GM21723 (cell line): Measurements from ENCODE around the gene XYLT1.

Experiments used
- ATAC-seq: cut with Tn5 transposase; IDR thresholded peaks from one replicate; pipeline ENCODE4 v1.9.1; 2021; ENCODE audit warnings: mild to moderate bottlenecking, moderate library complexity; ENCODE audit not compliant: unreplicated experiment

Gene XYLT1

GRCh38 chr16:17362946-17363345 lies 107.8 kb downstream of the XYLT1 start:
- no peak for ATAC-seq

- no peak for ATAC-seq
These were observed 108.6 kb downstream of the XYLT1 start for GRCh38 chr16:17362183-17362582.

DNA sequence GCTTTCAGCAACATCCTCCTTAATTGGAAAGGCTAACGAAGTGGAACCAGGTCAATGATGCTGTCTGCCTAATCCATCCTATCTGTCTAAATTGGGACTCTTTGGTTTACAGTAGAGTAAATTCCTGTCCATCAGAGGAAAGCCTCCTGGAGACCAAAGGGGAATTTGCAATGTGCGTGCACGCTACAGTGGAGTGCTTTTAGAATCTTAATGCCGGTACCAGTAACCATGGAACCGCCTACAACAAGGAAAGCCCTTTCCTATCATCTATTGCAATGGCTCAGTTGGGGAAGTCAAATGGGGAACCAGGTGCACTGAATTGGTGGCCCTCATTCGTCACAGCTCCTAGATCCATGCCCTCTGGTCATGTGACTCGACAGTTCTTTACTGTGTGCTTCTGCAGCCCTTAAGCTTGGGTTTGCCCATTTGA lies 110.1 kb downstream of the XYLT1 start:
- no peak for ATAC-seq

- ATAC-seq = no peak
These were observed 110.9 kb downstream of the XYLT1 start for GRCh38 chr16:17359788-17360390.

DNA sequence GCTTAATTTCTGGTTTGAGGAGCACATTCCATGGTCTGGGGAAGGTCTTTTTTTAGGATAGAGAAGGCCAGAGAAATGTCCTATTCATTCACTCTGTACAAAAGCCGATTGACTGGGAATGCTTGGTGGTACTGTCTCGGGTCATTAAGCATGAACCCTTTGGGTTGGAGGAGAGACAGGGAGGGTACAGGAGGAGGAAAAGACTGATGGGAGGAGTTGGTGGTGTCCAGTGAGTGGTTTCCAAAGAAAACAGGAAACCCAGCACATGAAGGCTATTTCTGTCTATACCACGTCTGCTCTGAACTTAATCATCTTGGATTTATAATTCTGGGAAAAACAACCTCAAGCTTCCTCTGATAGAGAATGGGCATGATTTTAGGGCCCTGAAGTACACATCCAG lies 111.9 kb downstream of the XYLT1 start:
- no peak for ATAC-seq

- ATAC-seq = no peak
These were observed 112.4 kb downstream of the XYLT1 start for GRCh38 chr16:17358355-17358754.

GRCh38 chr16:17357307-17358062 lies 113.3 kb downstream of the XYLT1 start:
- ATAC-seq = no peak

DNA sequence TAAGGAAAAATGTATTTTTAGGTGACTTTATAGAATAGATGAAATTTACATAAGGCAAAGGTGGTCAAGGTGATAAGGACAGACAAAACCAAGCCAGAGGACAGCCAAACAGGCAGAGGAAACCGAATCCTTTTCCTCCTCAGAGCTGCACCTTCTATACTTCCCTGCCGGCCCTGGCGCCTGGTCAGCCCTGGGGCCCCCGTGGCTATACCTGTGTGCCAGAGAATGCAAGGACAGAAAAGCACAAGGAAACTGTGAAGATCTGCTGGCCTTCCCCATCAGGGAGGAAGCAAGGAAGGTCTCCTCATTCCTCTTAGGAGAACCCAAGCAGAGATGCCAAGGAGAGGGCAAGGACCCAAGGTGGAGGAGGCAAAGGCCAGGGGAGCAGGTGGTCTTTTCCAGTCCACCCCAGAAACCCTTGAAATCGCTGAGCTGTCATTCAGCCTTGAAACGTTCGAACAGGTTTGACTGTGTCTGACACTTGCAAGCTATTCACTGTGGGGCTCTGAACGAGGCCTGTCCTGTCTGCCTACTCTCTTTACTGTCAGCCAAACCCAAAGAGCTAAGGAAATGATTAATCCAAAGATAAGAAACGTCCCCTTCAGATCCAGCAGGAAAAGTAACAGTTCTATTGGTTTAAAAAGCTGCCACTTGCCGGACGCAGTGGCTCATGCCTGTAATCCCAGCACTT lies 114.4 kb downstream of the XYLT1 start:
- ATAC-seq = no peak

DNA sequence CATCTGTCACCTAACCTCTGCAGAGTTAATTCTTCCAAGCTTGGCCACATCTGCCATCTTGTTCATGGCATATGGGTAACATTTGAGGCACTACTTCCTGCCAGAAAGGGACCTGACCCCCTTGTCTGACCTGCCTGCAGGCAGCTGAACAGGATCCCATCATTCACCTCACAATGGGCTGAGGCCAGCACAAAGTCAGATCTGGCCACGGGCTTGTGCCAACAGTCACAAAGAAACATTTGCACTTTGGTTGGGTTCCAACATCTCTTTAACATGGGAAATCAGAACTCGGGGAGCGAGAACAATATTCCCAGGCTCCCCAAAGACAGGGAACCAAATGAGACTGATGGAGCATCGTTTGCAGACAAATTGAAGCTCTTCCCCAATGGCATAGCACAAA lies 116.1 kb downstream of the XYLT1 start:
- ATAC-seq = no peak

GRCh38 chr16:17354141-17354601 lies 116.6 kb downstream of the XYLT1 start:
- no peak for ATAC-seq

DNA sequence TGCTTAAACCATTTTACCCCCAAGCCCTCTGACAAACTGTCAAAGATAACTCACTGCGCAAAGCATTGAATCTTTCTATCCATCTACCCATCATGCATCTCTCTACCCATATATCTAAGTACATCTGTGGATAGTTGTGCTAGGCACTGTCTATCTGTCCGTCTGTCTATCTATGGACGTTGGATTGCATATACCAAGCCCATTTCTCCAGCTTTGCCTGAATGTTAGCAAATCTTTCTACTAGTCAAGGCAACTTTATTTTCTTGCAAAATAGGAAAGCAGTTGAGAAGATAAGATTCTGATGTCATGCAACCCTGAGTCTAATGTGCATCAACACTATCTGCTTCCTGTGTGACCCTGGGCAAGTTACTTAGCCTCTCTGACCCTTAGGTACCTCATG lies 117.2 kb downstream of the XYLT1 start:
- no peak for ATAC-seq

GRCh38 chr16:17351441-17352035 lies 119.2 kb downstream of the XYLT1 start:
- no peak for ATAC-seq

DNA sequence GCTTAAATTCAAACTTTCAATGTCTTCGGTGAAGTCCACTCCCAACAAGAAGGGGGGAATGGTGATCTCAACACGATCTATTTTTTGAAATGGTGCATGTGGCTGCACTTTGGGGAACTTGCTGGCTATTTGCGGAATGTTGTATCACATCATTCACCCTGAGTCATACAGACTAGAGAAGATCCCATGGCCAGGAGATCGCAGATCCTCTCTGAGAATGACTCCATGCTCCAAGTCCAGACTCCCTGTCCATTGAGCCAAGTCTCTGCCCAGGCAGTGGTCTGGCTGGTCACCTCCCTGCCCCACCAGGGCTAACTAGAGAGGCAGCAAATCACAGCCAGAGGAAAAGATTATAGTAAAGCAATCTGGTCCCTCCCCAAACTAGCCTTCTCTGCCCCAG lies 120.6 kb downstream of the XYLT1 start:
- ATAC-seq = no peak

DNA sequence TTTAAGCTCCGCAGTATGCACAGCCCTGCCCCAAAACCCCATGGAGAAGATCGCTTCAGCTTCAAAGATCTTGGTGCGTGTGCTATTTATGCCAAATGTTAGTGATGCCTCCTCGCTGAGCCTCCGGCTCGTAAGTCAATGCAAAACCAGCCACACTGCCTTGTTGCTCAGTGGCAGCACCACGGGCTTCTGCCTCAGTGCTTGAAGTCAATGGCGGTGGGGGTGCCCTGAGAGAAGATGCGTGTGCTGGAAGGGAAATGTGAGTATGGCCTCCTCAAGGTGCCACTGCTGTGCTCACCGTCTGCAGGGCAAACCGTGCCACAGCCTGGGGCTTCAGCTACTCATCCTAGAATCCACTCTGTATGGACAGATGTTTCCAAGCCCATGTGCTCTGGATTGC lies 121.9 kb downstream of the XYLT1 start:
- ATAC-seq = no peak

GRCh38 chr16:17348042-17348783 lies 122.5 kb downstream of the XYLT1 start:
- ATAC-seq = no peak

DNA sequence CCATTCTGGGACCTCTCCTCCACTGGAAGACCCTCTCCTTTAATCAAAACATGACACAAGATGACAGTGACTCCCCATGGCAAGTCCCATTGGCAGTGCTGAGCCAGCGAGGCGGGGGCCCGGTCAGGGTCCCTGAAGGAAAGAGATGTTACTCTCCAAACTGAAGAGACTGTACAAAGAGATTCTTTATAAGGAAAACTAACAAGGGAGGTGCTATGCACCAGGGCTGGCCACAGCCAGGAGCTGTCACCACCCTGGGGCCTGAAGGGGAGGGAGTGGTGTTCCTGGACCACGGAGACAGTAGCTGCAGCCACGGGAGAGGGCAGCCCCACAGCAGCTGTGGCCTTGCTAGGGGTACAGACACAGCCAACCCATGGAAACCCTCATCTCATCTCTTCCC lies 123.1 kb downstream of the XYLT1 start:
- ATAC-seq = no peak

DNA sequence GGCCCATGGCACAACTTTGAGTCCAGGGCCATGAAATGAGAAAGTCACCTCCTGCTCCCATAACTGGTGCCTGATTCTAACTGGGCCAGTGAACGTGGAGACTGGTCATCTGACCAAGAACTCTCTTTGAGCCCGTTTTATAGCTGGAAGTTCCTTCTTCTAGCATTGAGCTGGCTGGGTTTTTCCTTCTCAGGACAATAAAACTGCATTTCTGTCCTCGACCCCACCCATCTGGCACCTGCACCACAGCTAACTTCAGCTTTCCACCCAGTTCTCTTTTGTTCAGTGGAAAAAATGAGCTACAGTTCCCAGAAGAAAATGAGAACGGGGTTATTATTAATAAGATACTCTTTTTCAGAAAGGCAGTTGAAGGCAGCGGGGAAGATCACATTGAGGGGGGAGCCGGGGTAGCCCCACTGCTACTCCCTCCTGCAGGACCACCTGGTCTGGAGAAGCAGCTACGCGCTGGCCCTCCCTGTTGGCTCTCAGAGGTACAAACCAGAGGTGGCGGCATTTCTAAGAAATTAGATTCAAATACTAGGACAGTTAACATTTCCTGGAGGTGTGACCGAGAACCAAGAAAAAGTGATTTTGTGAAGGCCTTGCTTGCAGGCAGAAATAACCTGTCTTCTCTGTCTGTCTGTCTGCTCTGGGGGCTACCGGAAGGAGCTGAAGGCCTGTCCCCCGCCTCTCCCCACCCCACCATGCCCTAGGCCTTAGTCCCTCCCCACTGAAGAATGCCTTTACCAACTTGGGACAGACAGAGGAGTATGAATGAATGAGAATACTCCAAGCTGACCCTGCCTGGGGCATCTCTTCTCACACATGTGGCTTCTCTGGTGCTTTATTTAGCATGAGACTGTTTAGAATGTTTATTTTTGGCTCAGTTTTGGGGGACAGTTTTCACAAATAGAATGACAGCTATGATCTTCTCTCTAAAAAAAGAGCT lies 123.9 kb downstream of the XYLT1 start:
- ATAC-seq = no peak

- ATAC-seq = no peak
These were observed 125.7 kb downstream of the XYLT1 start for GRCh38 chr16:17345043-17345442.

- ATAC-seq = no peak
These were observed 127.0 kb downstream of the XYLT1 start for GRCh38 chr16:17343728-17344127.

- no peak for ATAC-seq
These were observed 127.7 kb downstream of the XYLT1 start for GRCh38 chr16:17343028-17343427.
